Esophagus squamous epithelium (tissue), 4 donors: ENCODE results near the gene TCIRG1.

Experiments
- CTCF ChIP-seq, 6 experiments: fragments of 450-650 bp in 4 of 6; fragments of 200-600 bp in 2 of 6; sonication (generic) in 2 of 6; IDR thresholded peaks; one replicate each; pipeline ENCODE4 v1.5.1; 2016 to 2019; ENCODE audit warnings: antibody characterized with exemption in 6 of 6, mild to moderate bottlenecking in 4 of 6, moderate library complexity in 4 of 6
- POLR2A ChIP-seq, 4 donors: fragments of 450-650 bp; IDR thresholded peaks; one replicate each; pipeline ENCODE4 v1.6.1; 2017; ENCODE audit warnings: antibody characterized with exemption in 4 of 4, mild to moderate bottlenecking in 4 of 4, moderate library complexity in 3 of 4

GRCh38 chr11:68056317-68057285, 17.8 kb downstream of the TCIRG1 start:
- TF ChIP-seq CTCF (IDR thresholded peaks at IDR 0.05) (no peak), POLR2A (IDR thresholded peaks at IDR 0.05) (no peak)
